HG02970 (cell line): ENCODE measurements around the gene ATP5PF.
"Not testable (repeated sequence)": the region's sequence is repeated elsewhere in the genome, so short reads cannot be mapped to it uniquely, and the experiment has no call there.

Source experiments
- ATAC-seq: cut with Tn5 transposase; IDR thresholded peaks from one replicate; pipeline ENCODE4 v1.9.1; 2021; ENCODE audit warnings: mild to moderate bottlenecking, moderate library complexity, moderate number of reproducible peaks; ENCODE audit not compliant: unreplicated experiment, low FRiP score

ATP5PF gene, protein sequence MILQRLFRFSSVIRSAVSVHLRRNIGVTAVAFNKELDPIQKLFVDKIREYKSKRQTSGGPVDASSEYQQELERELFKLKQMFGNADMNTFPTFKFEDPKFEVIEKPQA

DNA sequence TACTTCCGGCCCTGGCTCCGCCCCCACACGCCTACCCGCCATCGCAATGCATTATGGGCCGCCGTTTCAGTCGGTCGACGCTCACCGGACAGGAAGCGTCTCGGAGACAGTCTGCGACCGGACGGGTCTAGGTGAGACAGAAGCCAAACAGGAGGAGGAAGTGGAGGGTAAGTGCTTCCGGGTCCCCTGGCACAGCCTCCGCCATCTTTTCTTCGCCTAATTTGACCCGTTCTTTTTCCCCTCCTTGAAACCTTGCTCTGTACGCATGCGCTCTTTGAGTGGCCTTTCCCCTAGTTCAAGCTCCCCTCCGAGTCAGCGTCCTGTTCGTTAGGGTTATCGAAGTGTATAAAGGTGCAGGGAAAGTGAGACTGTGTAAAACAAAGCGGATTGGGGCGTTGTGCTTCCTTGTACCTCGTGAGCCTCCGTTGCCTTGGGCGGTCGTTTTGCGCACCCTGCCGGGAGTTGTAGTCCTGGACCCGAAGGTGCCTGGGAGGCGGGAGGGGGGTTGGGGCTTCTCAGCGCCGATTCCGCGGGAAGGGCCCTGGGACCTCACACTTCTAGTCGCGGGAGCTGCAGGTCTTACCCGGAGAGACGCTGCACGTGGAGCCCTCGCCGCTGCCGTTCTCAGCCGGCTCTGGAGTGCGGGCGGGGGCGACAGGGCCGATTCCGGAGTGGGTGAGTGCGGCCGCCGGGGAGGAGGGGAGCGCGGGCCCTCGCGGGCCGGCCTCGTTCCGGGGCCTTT is at the start of gene ATP5PF, which contains the start of gene GABPA:
TSS of gene ATP5PF (minus strand) at position 1 of the 742 bp plus-strand sequence. CDS start 5,110 bp downstream, outside the sequence.
TSS of gene GABPA (plus strand) at position 69 of the 742 bp plus-strand sequence. CDS start 6,627 bp downstream, outside the sequence.
- ATAC-seq: peak; percentile 94

- ATAC-seq: not testable (repeated sequence)
Measured at GRCh38 chr21:25778126-25778875, 43.6 kb upstream of the ATP5PF start.

DNA sequence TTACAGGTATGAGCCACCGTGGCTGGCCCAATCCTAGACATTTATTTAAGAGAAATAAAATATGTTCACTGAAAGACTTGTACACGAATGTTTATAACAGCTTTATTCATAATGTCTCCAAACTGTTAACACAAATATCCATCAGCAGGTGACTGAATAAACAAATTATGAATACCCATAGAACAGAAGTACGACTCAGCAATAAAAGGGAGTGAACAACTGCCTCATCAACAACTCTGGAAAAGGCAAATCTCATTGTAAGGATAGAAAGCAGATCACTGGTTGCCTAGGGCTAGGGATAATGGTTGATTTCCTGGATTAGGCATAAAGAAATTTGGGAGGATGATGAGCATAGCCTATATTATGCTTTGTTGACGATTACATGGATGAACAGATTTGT is 41.7 kb upstream of the ATP5PF start:
- ATAC-seq: no peak

GRCh38 chr21:25772686-25773085 is 38.0 kb upstream of the ATP5PF start:
- no peak for ATAC-seq

DNA sequence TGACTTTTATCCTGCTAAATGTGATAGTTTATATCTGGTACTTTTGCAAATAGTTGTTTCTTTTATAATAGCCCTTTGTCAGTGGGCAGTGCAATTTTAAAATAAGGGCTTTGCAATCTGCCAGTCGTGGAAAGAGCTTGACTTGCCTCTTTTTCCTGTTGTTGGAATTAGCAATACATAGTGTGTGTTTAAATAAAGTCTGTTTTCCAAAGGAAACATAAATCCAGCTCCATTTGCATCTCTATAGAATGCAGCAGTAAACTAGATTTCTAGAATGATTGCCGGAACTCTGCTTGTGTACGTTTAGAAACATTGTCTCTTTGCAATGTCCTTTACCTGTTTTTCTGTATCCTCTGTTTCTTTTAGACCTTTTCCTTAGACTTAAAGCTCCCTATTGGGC is 33.2 kb upstream of the ATP5PF start:
- ATAC-seq: no peak

GRCh38 chr21:25764065-25764464 is 29.4 kb upstream of the ATP5PF start:
- ATAC-seq: no peak

DNA sequence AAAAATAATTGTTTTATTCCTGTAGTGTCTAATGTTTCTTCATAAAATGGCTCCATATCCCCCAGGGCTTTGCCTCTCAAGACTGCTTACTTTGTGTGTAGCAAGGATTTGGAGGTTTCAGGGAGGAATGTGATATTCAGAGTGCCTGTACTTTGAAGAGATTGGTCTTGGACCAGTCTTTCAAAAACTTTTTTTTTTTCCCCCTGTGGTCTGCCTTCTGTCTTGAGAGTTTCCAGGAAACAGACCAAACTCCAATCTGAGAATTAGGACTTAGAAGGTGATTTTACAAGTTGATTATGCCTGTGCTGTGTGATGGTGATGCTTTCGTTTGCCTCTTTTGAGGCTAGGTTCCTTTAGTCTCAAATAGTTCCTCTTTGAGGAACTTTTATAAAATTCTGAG is 26.0 kb upstream of the ATP5PF start:
- no peak for ATAC-seq

GRCh38 chr21:25760061-25760460 is 25.4 kb upstream of the ATP5PF start:
- no peak for ATAC-seq

- no peak for ATAC-seq
Measured at GRCh38 chr21:25759573-25759972, 24.9 kb upstream of the ATP5PF start.

DNA sequence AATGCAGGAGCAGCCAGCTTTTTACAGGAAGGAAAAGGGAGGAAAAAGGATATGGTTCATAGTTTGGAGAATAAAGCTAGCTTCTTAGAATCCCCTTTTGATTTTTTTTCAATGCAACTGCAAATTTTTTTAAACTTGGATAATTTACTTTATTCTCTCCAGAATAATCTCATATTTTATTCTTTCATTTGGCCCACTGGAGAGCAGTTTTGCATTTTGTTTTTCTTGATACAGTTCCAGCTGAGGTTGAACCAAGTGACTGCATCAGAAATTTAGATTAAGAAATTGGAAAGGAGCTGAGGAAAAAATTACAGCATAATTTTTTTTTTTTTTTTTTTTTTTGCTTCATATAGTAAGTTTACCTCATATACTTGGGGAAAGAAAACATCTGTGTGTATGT is 22.8 kb upstream of the ATP5PF start:
- ATAC-seq: no peak

GRCh38 chr21:25756190-25756932 is 21.7 kb upstream of the ATP5PF start:
- ATAC-seq: no peak

DNA sequence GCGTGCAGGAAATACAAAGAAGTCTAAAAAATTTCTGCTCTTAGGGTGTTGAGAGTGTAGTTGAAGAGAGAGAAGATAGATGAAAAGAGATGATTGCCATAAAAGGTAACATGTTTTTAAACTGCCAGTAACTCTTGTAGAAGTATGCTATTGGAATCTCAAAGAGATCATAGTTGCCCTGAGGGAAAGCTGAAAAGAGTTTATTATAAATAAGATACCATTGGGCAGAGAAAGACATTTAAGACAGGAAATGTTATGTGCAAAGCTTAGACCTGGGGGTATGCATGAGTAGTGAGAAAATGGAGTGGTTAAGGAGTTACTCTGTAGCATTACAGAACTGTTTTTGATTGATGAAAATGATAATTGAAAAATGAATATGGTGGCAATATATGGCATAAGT is 17.7 kb upstream of the ATP5PF start:
- ATAC-seq: no peak

DNA sequence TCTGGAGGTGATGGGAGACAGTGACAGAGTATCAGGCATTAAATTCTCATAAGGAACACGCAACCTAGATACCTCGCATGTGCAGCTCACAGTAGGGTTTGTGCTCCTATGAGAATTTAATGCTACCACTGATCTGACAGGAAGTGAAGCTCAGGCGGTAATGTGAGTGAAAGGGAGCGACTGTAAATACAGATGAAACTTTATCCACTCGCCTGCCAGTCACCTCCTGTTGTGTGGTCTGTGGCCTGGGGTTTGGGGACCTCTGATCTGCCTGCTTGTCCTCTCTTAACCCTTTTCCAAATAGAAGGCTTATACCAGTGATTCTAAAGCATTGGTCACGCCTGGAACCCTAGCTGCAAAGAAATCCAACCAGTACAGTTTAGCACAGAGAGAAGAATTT is 15.4 kb upstream of the ATP5PF start:
- ATAC-seq: no peak

- no peak for ATAC-seq
Measured at GRCh38 chr21:25744854-25745253, 10.2 kb upstream of the ATP5PF start.

DNA sequence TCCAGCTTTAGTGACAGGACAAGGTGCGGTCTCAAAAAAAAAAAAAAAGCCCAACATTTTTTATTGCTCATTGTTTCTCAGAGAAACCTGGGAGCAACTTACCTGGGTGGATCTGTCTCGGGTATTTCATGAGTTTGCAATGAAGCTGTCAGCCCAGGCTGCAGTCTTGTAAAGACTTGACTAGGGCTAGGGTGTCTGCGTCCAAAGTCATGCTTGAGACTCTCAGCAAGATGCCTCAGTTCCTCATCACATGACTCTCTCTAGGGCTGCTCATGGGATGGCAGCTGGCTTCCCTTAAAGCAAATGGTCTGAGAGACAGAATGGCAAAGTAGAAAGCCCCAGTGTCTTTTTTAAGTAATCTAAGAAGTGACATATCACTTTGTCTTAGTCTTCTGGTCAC is 8.2 kb upstream of the ATP5PF start:
- no peak for ATAC-seq

- ATAC-seq: no peak
Measured at GRCh38 chr21:25737421-25737820, 2.7 kb upstream of the ATP5PF start.

GRCh38 chr21:25735646-25736597 is 1.2 kb upstream of the ATP5PF start:
- peak; percentile 0 for ATAC-seq

DNA sequence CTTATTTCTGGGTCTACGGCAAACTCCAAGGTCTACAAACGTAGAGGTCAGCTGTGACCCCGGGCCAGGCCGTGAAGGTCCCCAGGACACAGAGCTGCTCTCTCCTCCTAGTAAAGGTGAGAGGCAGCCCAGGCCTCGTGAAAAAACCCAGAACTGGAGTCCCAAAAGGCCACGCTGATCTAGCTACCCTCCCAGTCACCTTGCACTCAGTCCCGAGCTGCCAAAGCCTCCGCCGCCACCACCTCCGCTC is 125 bp downstream of the ATP5PF start:
- ATAC-seq: peak; percentile 1

DNA sequence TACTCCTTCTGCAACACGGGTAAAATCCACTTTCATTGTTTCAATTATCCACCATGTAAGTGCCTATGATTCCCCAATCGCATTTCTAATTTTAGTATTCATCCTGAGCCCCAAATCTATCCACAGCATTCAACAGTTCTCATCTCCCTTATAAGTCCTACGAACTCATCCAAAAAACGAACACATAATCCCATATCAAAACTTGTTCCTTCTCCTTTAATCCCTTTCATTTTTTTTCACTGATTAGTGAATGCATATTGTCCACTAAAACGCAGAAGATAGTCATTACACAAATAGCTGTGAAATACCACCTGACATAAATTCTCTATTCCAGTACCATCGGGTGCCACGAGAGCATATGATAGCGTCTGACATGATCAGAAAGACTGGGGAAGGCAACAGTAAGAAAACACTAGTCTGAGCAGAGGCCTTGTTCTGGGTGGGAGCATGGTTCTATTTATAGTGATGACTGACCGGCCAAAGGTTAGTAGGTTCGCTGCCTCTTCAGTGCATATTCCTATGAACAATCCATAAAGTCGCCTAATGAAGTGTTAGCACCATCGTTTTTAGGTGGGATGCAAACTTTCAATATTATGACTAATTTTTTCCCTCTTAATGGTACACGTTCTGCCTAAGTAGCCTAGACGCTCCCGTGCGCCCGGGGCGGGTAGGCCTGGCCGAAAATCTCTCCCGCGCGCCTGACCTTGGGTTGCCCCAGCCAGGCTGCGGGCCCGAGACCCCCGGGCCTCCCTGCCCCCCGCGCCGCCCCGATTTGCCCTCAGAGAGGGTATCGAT is 648 bp downstream of the ATP5PF start:
- ATAC-seq: no peak
